HG03460 (cell line): ENCODE results near the gene SYT11.

ENCODE experiments used
- ATAC-seq: cut with Tn5 transposase; IDR thresholded peaks from one replicate; pipeline ENCODE4 v1.9.1; 2021; ENCODE audit not compliant: unreplicated experiment

SYT11 gene

GRCh38 chr1:155934097-155934935 lies 74.9 kb downstream of the SYT11 start, which contains the start of gene KHDC4:
TSS of gene KHDC4 (minus strand) at chr1:155934413. CDS start at chr1:155934373, 40 bp downstream.
- ATAC-seq, result peak; percentile 84
